HEK293 (cell line): ENCODE results near the gene WDR48.

ENCODE experiments used
- CTCF ChIA-PET: fragments of 350-600 bp; formaldehyde crosslinking; extraction: SDS; loops from one replicate; lab custom pipeline; 2021; ENCODE audit warnings: antibody characterized with exemption; lab: Yijun Ruan, JAX
- POLR2A ChIA-PET: fragments of 300-600 bp; formaldehyde crosslinking; extraction: SDS; loops from one replicate; lab custom pipeline; 2020; ENCODE audit warnings: antibody characterized with exemption, inconsistent platforms; lab: Yijun Ruan, JAX
- H3K27ac ChIP-seq: fragments of 200-500 bp; sonication (Bioruptor generic); 2 replicates; pipeline ENCODE4 v1.5.1; 2014; ENCODE audit warnings: low read depth, low read length, control low read depth, inconsistent platforms; ENCODE audit errors: extremely low read depth
- H3K36me3 ChIP-seq, 2 experiments: fragments of 200-500 bp in 1 of 2; sonication (Bioruptor generic) in 1 of 2; 1 replicate in 1 of 2; 2 replicates in 1 of 2; pipeline ENCODE4 v1.5.1; 2014 to 2017; ENCODE audit warnings: inconsistent platforms in 2 of 2, low read length in 2 of 2; ENCODE audit not compliant: control insufficient read depth in 2 of 2, insufficient read depth in 1 of 2
- H3K4me1 ChIP-seq: fragments of 200-500 bp; sonication (Bioruptor generic); 2 replicates; pipeline ENCODE4 v1.5.1; 2014; ENCODE audit warnings: mild to moderate bottlenecking, low read length, inconsistent platforms; ENCODE audit not compliant: control insufficient read depth, insufficient read depth
- H3K4me3 ChIP-seq: 2 replicates; pipeline ENCODE4 v1.5.1; 2011; ENCODE audit warnings: low read depth, mild to moderate bottlenecking, control low read depth, low read length, moderate library complexity
- H3K9me3 ChIP-seq: fragments of 200-500 bp; sonication (Bioruptor generic); 2 replicates; pipeline ENCODE4 v1.5.1; 2014; ENCODE audit warnings: low read depth, low read length, inconsistent platforms; ENCODE audit not compliant: control insufficient read depth, insufficient read depth
- GLI2 ChIP-seq: fragments of 450-650 bp; formaldehyde crosslinking; IDR thresholded peaks from 2 replicates; pipeline ENCODE4; 2017; ENCODE audit warnings: missing biosample characterization, missing genetic modification characterization, low read depth, borderline replicate concordance
- IKZF3 ChIP-seq: fragments of 450-650 bp; IDR thresholded peaks from 2 replicates; pipeline ENCODE4 v1.5.0; 2018; ENCODE audit warnings: missing biosample characterization, mild to moderate bottlenecking, missing genetic modification characterization, moderate library complexity
- OVOL3 ChIP-seq: fragments of 450-650 bp; formaldehyde crosslinking; IDR thresholded peaks from 2 replicates; pipeline ENCODE4 v1.5.1; 2016; ENCODE audit warnings: missing biosample characterization, missing genetic modification characterization
- PRDM6 ChIP-seq: fragments of 450-650 bp; formaldehyde crosslinking; IDR thresholded peaks from 2 replicates; pipeline ENCODE4 v1.5.1; 2017; ENCODE audit warnings: missing biosample characterization, missing genetic modification characterization
- SP2 ChIP-seq: fragments of 450-650 bp; formaldehyde crosslinking; IDR thresholded peaks from 2 replicates; pipeline ENCODE4 v1.5.1; 2016; ENCODE audit warnings: missing biosample characterization, missing genetic modification characterization
- TRIM28 ChIP-seq: IDR thresholded peaks from 2 replicates; pipeline ENCODE4 v1.6.1; 2011; ENCODE audit warnings: low read length, control low read depth, borderline replicate concordance
- TSHZ1 ChIP-seq: fragments of 450-650 bp; formaldehyde crosslinking; IDR thresholded peaks from 2 replicates; pipeline ENCODE4 v1.5.1; 2016; ENCODE audit warnings: missing biosample characterization, missing genetic modification characterization, borderline replicate concordance
- ZBTB26 ChIP-seq: fragments of 450-650 bp; formaldehyde crosslinking; optimal IDR thresholded peaks from 2 replicates; pipeline ENCODE3; 2016; ENCODE audit warnings: missing biosample characterization, mild to moderate bottlenecking, missing genetic modification characterization
- ZIC2 ChIP-seq: fragments of 450-650 bp; formaldehyde crosslinking; IDR thresholded peaks from 2 replicates; pipeline ENCODE4 v1.5.1; 2016; ENCODE audit warnings: missing biosample characterization, missing genetic modification characterization
- ZNF121 ChIP-seq: fragments of 450-650 bp; formaldehyde crosslinking; IDR thresholded peaks from 2 replicates; pipeline ENCODE4 v1.5.1; 2016; ENCODE audit warnings: missing biosample characterization, missing genetic modification characterization
- ZNF174 ChIP-seq: fragments of 450-650 bp; formaldehyde crosslinking; IDR thresholded peaks from 2 replicates; pipeline ENCODE4 v1.5.0; 2017; ENCODE audit warnings: missing biosample characterization, mild to moderate bottlenecking, missing genetic modification characterization
- ZNF184 ChIP-seq: fragments of 450-650 bp; IDR thresholded peaks from 2 replicates; pipeline ENCODE4 v1.5.1; 2018; ENCODE audit warnings: missing biosample characterization, mild to moderate bottlenecking, missing genetic modification characterization
- ZNF2 ChIP-seq: fragments of 450-650 bp; formaldehyde crosslinking; IDR thresholded peaks from 2 replicates; pipeline ENCODE4 v1.5.1; 2016; ENCODE audit warnings: missing biosample characterization, missing genetic modification characterization
- ZNF223 ChIP-seq: fragments of 450-650 bp; formaldehyde crosslinking; IDR thresholded peaks from 2 replicates; pipeline ENCODE4 v1.5.1; 2016; ENCODE audit warnings: missing biosample characterization, missing genetic modification characterization
- ZNF521 ChIP-seq: fragments of 450-650 bp; formaldehyde crosslinking; IDR thresholded peaks from 2 replicates; pipeline ENCODE4 v1.5.1; 2017; ENCODE audit warnings: missing biosample characterization, mild to moderate bottlenecking, missing genetic modification characterization
- ZNF560 ChIP-seq: fragments of 450-650 bp; formaldehyde crosslinking; IDR thresholded peaks from 2 replicates; pipeline ENCODE4 v1.5.1; 2017; ENCODE audit warnings: missing biosample characterization, missing genetic modification characterization, borderline replicate concordance
- ZNF837 ChIP-seq: fragments of 450-650 bp; formaldehyde crosslinking; IDR thresholded peaks from 2 replicates; pipeline ENCODE4 v1.5.1; 2016; ENCODE audit warnings: missing biosample characterization, missing genetic modification characterization
- ZSCAN18 ChIP-seq: fragments of 450-650 bp; formaldehyde crosslinking; IDR thresholded peaks from 2 replicates; pipeline ENCODE4 v1.5.1; 2016; ENCODE audit warnings: missing biosample characterization, missing genetic modification characterization
- ZSCAN4 ChIP-seq: fragments of 450-650 bp; formaldehyde crosslinking; IDR thresholded peaks from 2 replicates; pipeline ENCODE4 v1.5.1; 2017; ENCODE audit warnings: missing biosample characterization, missing genetic modification characterization
- TF ChIP-seq, protein P1 (sequence below): fragments of 450-650 bp; IDR thresholded peaks from 2 replicates; pipeline ENCODE4 v1.5.1; 2018; ENCODE audit warnings: missing biosample characterization, missing genetic modification characterization
- TF ChIP-seq, protein P2 (sequence below): fragments of 450-650 bp; formaldehyde crosslinking; IDR thresholded peaks from 2 replicates; pipeline ENCODE4 v1.5.1; 2016; ENCODE audit warnings: missing biosample characterization, missing genetic modification characterization
- TF ChIP-seq, protein P3 (sequence below): fragments of 450-650 bp; formaldehyde crosslinking; IDR thresholded peaks from 2 replicates; pipeline ENCODE4 v1.5.1; 2016; ENCODE audit warnings: missing biosample characterization, missing genetic modification characterization

The WDR48 gene

GRCh38 chr3:39088456-39088855 is 36.6 kb downstream of the WDR48 start:
- Histone ChIP-seq H3K36me3 (peaks cover 4 to 80% of the 10 kb centered on the region in 2 experiments), H3K9me3 (no peaks in the 10 kb centered on the region), H3K4me3 (no peak overlapping the region), H3K27ac (no peak overlapping the region), H3K4me1 (no peaks in the 10 kb centered on the region)
- ChIA-PET POLR2A (no interaction called here), CTCF (interaction anchor here (0.6 kb wide), 1 partner anchor 56 kb away, joined by 5 read pairs; no protein-coding TSS in a partner anchor)
- TF ChIP-seq, protein P1, sequence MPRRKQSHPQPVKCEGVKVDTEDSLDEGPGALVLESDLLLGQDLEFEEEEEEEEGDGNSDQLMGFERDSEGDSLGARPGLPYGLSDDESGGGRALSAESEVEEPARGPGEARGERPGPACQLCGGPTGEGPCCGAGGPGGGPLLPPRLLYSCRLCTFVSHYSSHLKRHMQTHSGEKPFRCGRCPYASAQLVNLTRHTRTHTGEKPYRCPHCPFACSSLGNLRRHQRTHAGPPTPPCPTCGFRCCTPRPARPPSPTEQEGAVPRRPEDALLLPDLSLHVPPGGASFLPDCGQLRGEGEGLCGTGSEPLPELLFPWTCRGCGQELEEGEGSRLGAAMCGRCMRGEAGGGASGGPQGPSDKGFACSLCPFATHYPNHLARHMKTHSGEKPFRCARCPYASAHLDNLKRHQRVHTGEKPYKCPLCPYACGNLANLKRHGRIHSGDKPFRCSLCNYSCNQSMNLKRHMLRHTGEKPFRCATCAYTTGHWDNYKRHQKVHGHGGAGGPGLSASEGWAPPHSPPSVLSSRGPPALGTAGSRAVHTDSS (tag by site-specific recombination) = no peak
- TF ChIP-seq ZSCAN4 (tag by site-specific recombination) (no peak), ZNF121 (tag by site-specific recombination) (no peak), ZSCAN18 (tag by site-specific recombination) (no peak), ZNF560 (tag by site-specific recombination) (no peak), SP2 (no peak), TRIM28 (no peak), ZNF174 (tag by site-specific recombination) (no peak), IKZF3 (tag by site-specific recombination) (no peak), ZIC2 (tag by site-specific recombination) (no peak), PRDM6 (tag by site-specific recombination) (no peak), ZBTB26 (tag by site-specific recombination) (no peak), ZNF837 (tag by site-specific recombination) (no peak)
- TF ChIP-seq, protein P2, sequence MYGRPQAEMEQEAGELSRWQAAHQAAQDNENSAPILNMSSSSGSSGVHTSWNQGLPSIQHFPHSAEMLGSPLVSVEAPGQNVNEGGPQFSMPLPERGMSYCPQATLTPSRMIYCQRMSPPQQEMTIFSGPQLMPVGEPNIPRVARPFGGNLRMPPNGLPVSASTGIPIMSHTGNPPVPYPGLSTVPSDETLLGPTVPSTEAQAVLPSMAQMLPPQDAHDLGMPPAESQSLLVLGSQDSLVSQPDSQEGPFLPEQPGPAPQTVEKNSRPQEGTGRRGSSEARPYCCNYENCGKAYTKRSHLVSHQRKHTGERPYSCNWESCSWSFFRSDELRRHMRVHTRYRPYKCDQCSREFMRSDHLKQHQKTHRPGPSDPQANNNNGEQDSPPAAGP (tag by site-specific recombination) = no peak
- TF ChIP-seq, protein P3, sequence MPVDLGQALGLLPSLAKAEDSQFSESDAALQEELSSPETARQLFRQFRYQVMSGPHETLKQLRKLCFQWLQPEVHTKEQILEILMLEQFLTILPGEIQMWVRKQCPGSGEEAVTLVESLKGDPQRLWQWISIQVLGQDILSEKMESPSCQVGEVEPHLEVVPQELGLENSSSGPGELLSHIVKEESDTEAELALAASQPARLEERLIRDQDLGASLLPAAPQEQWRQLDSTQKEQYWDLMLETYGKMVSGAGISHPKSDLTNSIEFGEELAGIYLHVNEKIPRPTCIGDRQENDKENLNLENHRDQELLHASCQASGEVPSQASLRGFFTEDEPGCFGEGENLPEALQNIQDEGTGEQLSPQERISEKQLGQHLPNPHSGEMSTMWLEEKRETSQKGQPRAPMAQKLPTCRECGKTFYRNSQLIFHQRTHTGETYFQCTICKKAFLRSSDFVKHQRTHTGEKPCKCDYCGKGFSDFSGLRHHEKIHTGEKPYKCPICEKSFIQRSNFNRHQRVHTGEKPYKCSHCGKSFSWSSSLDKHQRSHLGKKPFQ = no peak

GRCh38 chr3:39088889-39089288 is 37.1 kb downstream of the WDR48 start:
- CTCF ChIA-PET = no interaction called here
- Histone ChIP-seq H3K4me3 (no peak overlapping the region), H3K4me1 (no peaks in the 10 kb centered on the region), H3K36me3 (peaks cover 4 to 81% of the 10 kb centered on the region in 2 experiments), H3K9me3 (no peaks in the 10 kb centered on the region), H3K27ac (no peak overlapping the region)
- POLR2A ChIA-PET = no interaction called here
- TF ChIP-seq OVOL3 (tag by site-specific recombination) (no peak), ZNF184 (tag by site-specific recombination) (no peak), ZNF521 (tag by site-specific recombination) (no peak), TSHZ1 (tag by site-specific recombination) (no peak), ZNF223 (no peak), ZNF2 (no peak), GLI2 (tag by site-specific recombination) (no peak)
